A549 (cell line): ENCODE results near the gene CCT3. TPM values are rescaled to one million over a fixed set of nuclear protein-coding genes. Genes with fewer than 3 reads are reported as not detected.

Experiments
- ATAC-seq, 2 experiments: fragments of 200-7000 bp in 1 of 2; fragments of >200 bp in 1 of 2; cut with Nextera tagmentation in 1 of 2; cut with Tn5 transposase in 1 of 2; 3 replicates each; pipeline versions ENCODE4 v1.8.0 to v1.9.1; 2018 to 2020; ENCODE audit warnings: mild to moderate bottlenecking in 1 of 2, moderate library complexity in 1 of 2
- CTCF ChIA-PET: fragments of 300-600 bp; sonication (Branson Sonifier 250); formaldehyde crosslinking; extraction: SDS; loops from one replicate; lab custom pipeline; 2021; ENCODE audit warnings: antibody characterized with exemption, inconsistent platforms; lab: Yijun Ruan, JAX
- POLR2A ChIA-PET: fragments of 350-600 bp; formaldehyde crosslinking; extraction: SDS; loops from one replicate; lab custom pipeline; 2021; ENCODE audit warnings: antibody characterized with exemption, inconsistent platforms; lab: Yijun Ruan, JAX
- DNase-seq, 2 experiments: peaks; one replicate each; pipeline versions ENCODE4 v3.0.0 to v3.0.0-alpha.2; 2011 to 2016; ENCODE audit warnings: low read depth in 1 of 2, low spot score in 1 of 2
- FAIRE-seq: peaks from 2 replicates; lab custom pipeline; 2011; peaks lifted over from hg19 to GRCh38; lab: Jason Lieb, UNC
- H3K27ac ChIP-seq, 2 experiments: fragments of >200 bp; sonication (Bioruptor Twin); formaldehyde crosslinking; 3 replicates each; pipeline ENCODE4 v1.5.1; 2016 to 2017
- H3K4me1 ChIP-seq: fragments of >200 bp; sonication (Bioruptor Twin); formaldehyde crosslinking; 3 replicates; pipeline ENCODE4 v1.6.1; 2016
- H3K4me2 ChIP-seq: fragments of >200 bp; sonication (Bioruptor Twin); formaldehyde crosslinking; 3 replicates; pipeline ENCODE4 v1.6.1; 2016
- H3K4me3 ChIP-seq: fragments of >200 bp; sonication (Bioruptor Twin); formaldehyde crosslinking; 3 replicates; pipeline ENCODE4 v1.5.1; 2016
- H3K9me3 ChIP-seq: fragments of >200 bp; sonication (Bioruptor Twin); formaldehyde crosslinking; 3 replicates; pipeline ENCODE4 v1.6.1; 2016
- CBX2 ChIP-seq: fragments of 200-600 bp; sonication (generic); IDR thresholded peaks from 2 replicates; pipeline ENCODE4 v1.6.1; 2016; ENCODE audit warnings: low read depth, mild to moderate bottlenecking, borderline replicate concordance
- CBX8 ChIP-seq: fragments of 200-600 bp; sonication (generic); IDR thresholded peaks from 2 replicates; pipeline ENCODE4 v1.6.1; 2016
- EHF ChIP-seq: fragments of 250-450 bp; sonication (Bioruptor Pico); IDR thresholded peaks from 2 replicates; pipeline ENCODE4 v1.5.0; 2020; ENCODE audit warnings: mild to moderate bottlenecking
- EHMT2 ChIP-seq: fragments of 200-600 bp; sonication (generic); IDR thresholded peaks from 2 replicates; pipeline ENCODE4 v1.6.1; 2016; ENCODE audit warnings: antibody characterized with exemption, low read depth, mild to moderate bottlenecking, moderate library complexity
- FOSL2 ChIP-seq, 2 experiments: fragments of 450-650 bp in 1 of 2; fragments of >200 bp in 1 of 2; sonication (Bioruptor Twin) in 1 of 2; formaldehyde crosslinking; IDR thresholded peaks; 2 replicates each; pipeline versions ENCODE4 v1.5.0 to v1.6.1; 2016 to 2020; ENCODE audit warnings: mild to moderate bottlenecking in 1 of 2, moderate library complexity in 1 of 2
- GATA3 ChIP-seq: IDR thresholded peaks from 2 replicates; pipeline ENCODE4 v1.6.1; 2012; ENCODE audit warnings: borderline replicate concordance
- HEYL ChIP-seq: fragments of 250-450 bp; sonication (Bioruptor Pico); IDR thresholded peaks from 2 replicates; pipeline ENCODE4 v1.8.0; 2021; ENCODE audit warnings: mild to moderate bottlenecking, moderate library complexity
- HOXA7 ChIP-seq: fragments of 250-450 bp; sonication (Bioruptor Pico); IDR thresholded peaks from 2 replicates; pipeline ENCODE4 v1.5.0; 2020; ENCODE audit warnings: mild to moderate bottlenecking, moderate library complexity
- HOXB5 ChIP-seq: fragments of 250-450 bp; sonication (Bioruptor Pico); IDR thresholded peaks from 2 replicates; pipeline ENCODE4 v1.5.0; 2020; ENCODE audit warnings: mild to moderate bottlenecking, moderate library complexity
- JUN ChIP-seq, 2 experiments: fragments of >200 bp; sonication (Bioruptor Twin); formaldehyde crosslinking; IDR thresholded peaks; 2 replicates in 1 of 2; 3 replicates in 1 of 2; pipeline ENCODE4 v1.6.1; 2016 to 2017
- JUNB ChIP-seq: fragments of >200 bp; sonication (Bioruptor Twin); formaldehyde crosslinking; IDR thresholded peaks from 2 replicates; pipeline ENCODE4 v1.6.1; 2016
- KDM1A ChIP-seq: fragments of 200-600 bp; sonication (generic); IDR thresholded peaks from 2 replicates; pipeline ENCODE4 v1.6.1; 2016; ENCODE audit warnings: low read depth, mild to moderate bottlenecking
- MAZ ChIP-seq: fragments of 150-350 bp; IDR thresholded peaks from 2 replicates; pipeline ENCODE4 v1.6.1; 2014; ENCODE audit warnings: antibody characterized with exemption, low read depth, low read length, borderline replicate concordance
- PHF8 ChIP-seq: fragments of 200-600 bp; sonication (generic); IDR thresholded peaks from 2 replicates; pipeline ENCODE4 v1.6.1; 2016; ENCODE audit warnings: low read depth, mild to moderate bottlenecking, antibody characterized with exemption, moderate library complexity, borderline replicate concordance
- POLR2AphosphoS2 ChIP-seq: conservative IDR thresholded peaks from 2 replicates; pipeline ENCODE4 v1.6.1; 2012; ENCODE audit warnings: low read length, improper control_type of control experiment, inconsistent platforms
- RAD21 ChIP-seq, 2 experiments: fragments of >200 bp in 1 of 2; sonication (Bioruptor Twin) in 1 of 2; formaldehyde crosslinking in 1 of 2; IDR thresholded peaks in 1 of 2; conservative IDR thresholded peaks in 1 of 2; 2 replicates in 1 of 2; 3 replicates in 1 of 2; pipeline ENCODE4 v1.6.1; 2012 to 2018; ENCODE audit warnings: inconsistent platforms in 1 of 2
- RARB ChIP-seq: fragments of 250-450 bp; sonication (Bioruptor Pico); IDR thresholded peaks from 2 replicates; pipeline ENCODE4 v1.8.0; 2021; ENCODE audit warnings: mild to moderate bottlenecking, moderate library complexity
- RCOR1 ChIP-seq: fragments of 150-350 bp; IDR thresholded peaks from 2 replicates; pipeline ENCODE4 v1.6.1; 2014; ENCODE audit warnings: antibody characterized with exemption, low read length, low read depth
- RFX5 ChIP-seq: fragments of 450-650 bp; IDR thresholded peaks from 2 replicates; pipeline ENCODE4 v1.7.1; 2014; ENCODE audit warnings: antibody characterized with exemption, mild to moderate bottlenecking, moderate library complexity
- RNF2 ChIP-seq: fragments of 200-600 bp; sonication (generic); IDR thresholded peaks from 2 replicates; pipeline ENCODE4 v1.6.1; 2016; ENCODE audit warnings: low read depth, mild to moderate bottlenecking, antibody characterized with exemption, moderate library complexity, borderline replicate concordance
- SMC3 ChIP-seq: fragments of >200 bp; sonication (Bioruptor Twin); formaldehyde crosslinking; IDR thresholded peaks from 3 replicates; pipeline ENCODE4 v1.6.1; 2018; ENCODE audit warnings: inconsistent platforms
- SREBF2 ChIP-seq: fragments of 450-650 bp; IDR thresholded peaks from 2 replicates; pipeline ENCODE4 v1.6.1; 2014; ENCODE audit warnings: mild to moderate bottlenecking, moderate library complexity
- TFCP2L1 ChIP-seq: fragments of 250-450 bp; sonication (Bioruptor Pico); IDR thresholded peaks from 2 replicates; pipeline ENCODE4 v1.5.0; 2021; ENCODE audit warnings: mild to moderate bottlenecking
- TP53 ChIP-seq: fragments of 250-450 bp; sonication (Bioruptor Pico); IDR thresholded peaks from 2 replicates; pipeline ENCODE4 v1.5.0; 2021; ENCODE audit warnings: mild to moderate bottlenecking, moderate library complexity
- ZFP36 ChIP-seq: fragments of 450-650 bp; IDR thresholded peaks from 2 replicates; pipeline ENCODE4 v1.6.1; 2014; ENCODE audit warnings: borderline replicate concordance; ENCODE audit not compliant: partially characterized antibody
- WGBS: methylation state at CpG from one replicate; pipeline ENCODE4 v1.1.6; 2017; ENCODE audit errors: missing lambda C conversion rate; 5-methylcytosine and 5-hydroxymethylcytosine counted together
- polyA plus RNA-seq, 4 experiments: library from polyadenylated mRNA; depleted of rRNA in 3 of 4; stranded (reverse); fragments of >200 nt; fragmentation: RNase III in 1 of 4; extraction: RNeasy Plus Mini Kit Qiagen cat#74134 plus additional on column Dnase treatment in 1 of 4; gene quantifications; 2 replicates in 3 of 4; 3 replicates in 1 of 4; pipeline ENCODE4 v1.2.3, GENCODE V29; 2011 to 2017
- TF ChIP-seq, protein P1 (sequence below): IDR thresholded peaks from 2 replicates; pipeline ENCODE4 v1.6.1; 2012
- TF ChIP-seq, protein P2 (sequence below): fragments of 250-450 bp; sonication (Bioruptor Pico); IDR thresholded peaks from 2 replicates; pipeline ENCODE4 v1.5.0; 2021; ENCODE audit warnings: mild to moderate bottlenecking, moderate library complexity, borderline replicate concordance

Gene CCT3
- polyA plus RNA-seq, 2 of the 4 experiments (the other 2 are of a cell fraction) = 528 to 824 TPM

DNA sequence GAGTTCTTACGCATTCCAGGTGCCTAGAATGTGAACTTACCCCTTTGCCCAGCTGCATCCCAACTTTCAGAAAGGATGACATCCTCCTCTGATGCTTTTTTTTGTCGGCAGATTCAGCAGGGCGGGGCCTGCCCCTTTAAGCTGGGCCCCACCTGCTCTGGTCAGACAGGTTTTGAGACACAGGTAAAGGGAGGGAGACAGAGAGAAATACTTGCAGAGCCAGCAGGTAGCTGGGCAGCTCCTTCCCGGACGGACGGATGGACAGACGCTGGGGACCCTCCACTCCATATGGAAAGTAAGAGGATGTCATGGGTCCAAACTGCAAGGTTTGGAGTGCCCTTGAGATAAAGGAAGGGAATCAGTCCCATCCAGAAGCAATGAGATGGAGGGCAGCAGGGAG lies 54.0 kb downstream of the CCT3 start, which contains the start of gene TMEM79:
TMEM79 (plus strand) TSS at position 214 of the 400 bp plus-strand sequence. CDS start 902 bp downstream, outside the sequence.
- no peaks in the 10 kb centered on the region for H3K9me3 ChIP-seq
- POLR2A ChIA-PET = interaction anchor here (2.5 to 2.6 kb wide), 2 partner anchors 11 to 71 kb away, joined by 12 to 16 read pairs; partner anchors contain the start of genes GLMP and PMF1
- TF ChIP-seq POLR2AphosphoS2 (no peak), SREBF2 (no peak), TP53 (CRISPR knock-in tag) (no peak), RARB (CRISPR knock-in tag) (no peak), HOXB5 (CRISPR knock-in tag) (no peak), FOSL2 (IDR thresholded peaks at IDR 0.05) (no peak), FOSL2 (CRISPR knock-in tag; IDR thresholded peaks at IDR 0.05) (no peak)
- TF ChIP-seq, protein P1, sequence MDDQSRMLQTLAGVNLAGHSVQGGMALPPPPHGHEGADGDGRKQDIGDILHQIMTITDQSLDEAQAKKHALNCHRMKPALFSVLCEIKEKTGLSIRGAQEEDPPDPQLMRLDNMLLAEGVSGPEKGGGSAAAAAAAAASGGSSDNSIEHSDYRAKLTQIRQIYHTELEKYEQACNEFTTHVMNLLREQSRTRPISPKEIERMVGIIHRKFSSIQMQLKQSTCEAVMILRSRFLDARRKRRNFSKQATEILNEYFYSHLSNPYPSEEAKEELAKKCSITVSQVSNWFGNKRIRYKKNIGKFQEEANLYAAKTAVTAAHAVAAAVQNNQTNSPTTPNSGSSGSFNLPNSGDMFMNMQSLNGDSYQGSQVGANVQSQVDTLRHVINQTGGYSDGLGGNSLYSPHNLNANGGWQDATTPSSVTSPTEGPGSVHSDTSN = no peak
- FAIRE-seq = no peak
- DNase-seq = no peak
- WGBS = 83% methylated on average over 7 of the region's 7 CpGs
- ATAC-seq = no peak
- peak within 1 kb of the TSS; percentile 90 to 95 for H3K27ac ChIP-seq
- CTCF ChIA-PET = interaction anchor here (0.9 to 3.1 kb wide), 6 partner anchors 10 to 194 kb away, joined by 3 to 9 read pairs (median 6); no protein-coding TSS in a partner anchor
- peaks cover 21% of the 10 kb centered on the region for H3K4me1 ChIP-seq
- peak within 1 kb of the TSS; percentile 83 for H3K4me3 ChIP-seq
- peak within 1 kb of the TSS; percentile 98 for H3K4me2 ChIP-seq

DNA sequence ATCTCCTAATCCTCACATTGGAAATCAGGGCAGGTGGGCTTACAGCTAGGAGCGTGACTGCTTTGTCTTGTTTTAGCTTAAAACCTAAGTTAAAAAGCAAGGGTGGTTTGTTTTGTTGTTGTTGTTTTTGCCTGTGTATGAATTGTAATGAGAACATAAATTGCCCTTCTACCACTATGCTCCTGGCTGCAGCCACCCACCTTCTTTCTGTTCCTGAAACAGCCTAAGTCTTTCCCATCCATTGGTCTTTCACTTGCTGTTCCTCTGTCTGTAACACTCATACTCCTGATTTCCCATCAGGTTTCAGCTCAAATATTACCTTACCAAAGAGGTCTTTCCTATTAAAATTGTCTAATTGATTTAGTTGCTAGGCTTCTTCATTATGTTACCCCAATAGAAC lies 54.6 kb downstream of the CCT3 start:
- CTCF ChIA-PET = interaction anchor here (0.6 to 3.1 kb wide), 6 partner anchors 10 to 162 kb away, joined by 3 to 9 read pairs (median 6); no protein-coding TSS in a partner anchor
- FAIRE-seq (no peak), DNase-seq (no peak), ATAC-seq (no peak)
- peaks cover 21% of the 10 kb centered on the region for H3K4me1 ChIP-seq
- no peak for TF ChIP-seq MAZ
- TF ChIP-seq GATA3 = no peak
- no peak for TF ChIP-seq JUN (IDR thresholded peaks at IDR 0.05)
- no peak for TF ChIP-seq EHF
- TF ChIP-seq EHMT2 = no peak
- TF ChIP-seq CBX2 = no peak
- no peak for TF ChIP-seq KDM1A
- no peak for TF ChIP-seq RAD21 (conservative IDR thresholded peaks at IDR 0.05 in 1 of 2, IDR thresholded peaks at IDR 0.05 in 1 of 2)
- no peak for TF ChIP-seq CBX8
- POLR2A ChIA-PET = interaction anchor here (1.5 to 2.6 kb wide), 4 partner anchors 11 to 71 kb away, joined by 6 to 19 read pairs (median 14); partner anchors contain the start of genes CCT3, GLMP, PMF1 and TSACC
- peak overlapping the region; percentile 90 to 95 for H3K27ac ChIP-seq
- H3K9me3 ChIP-seq = no peaks in the 10 kb centered on the region
- H3K4me2 ChIP-seq = peak overlapping the region; percentile 98
- WGBS = 58% methylated on average over 1 of the region's 1 CpG
- peak overlapping the region; percentile 83 for H3K4me3 ChIP-seq

DNA sequence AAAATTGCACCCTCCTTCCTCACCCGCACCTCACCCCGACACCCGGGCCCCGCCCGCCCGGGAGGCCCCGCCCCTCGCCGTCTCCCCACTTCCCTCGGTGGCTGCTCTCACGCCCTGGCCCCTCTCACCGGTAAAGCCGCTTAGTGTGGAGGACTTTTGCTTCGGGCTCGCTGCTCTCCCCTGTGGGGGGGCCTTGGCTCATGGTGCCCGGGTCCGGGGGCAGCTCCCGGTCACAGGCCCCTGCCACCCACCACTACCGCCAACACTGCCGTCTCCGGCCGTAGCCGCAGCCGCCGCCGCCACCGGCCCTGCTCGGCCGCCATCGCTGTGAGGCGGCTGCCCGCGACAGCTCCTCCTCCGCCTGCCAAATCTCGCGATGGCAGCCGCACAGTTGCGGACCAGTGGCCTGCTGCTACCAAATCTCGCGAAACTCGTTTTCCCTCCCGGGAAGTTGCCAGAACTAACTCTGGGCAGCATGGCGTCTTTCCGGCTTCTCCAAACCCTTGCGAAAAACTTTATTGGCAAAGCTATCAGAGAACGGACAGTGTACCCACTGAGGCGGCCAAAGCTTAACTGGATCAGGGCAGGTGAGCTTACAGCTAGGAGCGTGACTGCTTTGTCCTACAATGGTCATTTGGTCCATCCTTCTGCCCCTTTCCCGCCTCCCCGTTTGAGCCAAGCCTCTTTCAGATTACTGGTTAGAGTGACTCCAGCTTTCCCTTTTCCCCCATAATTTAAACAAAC lies 55.4 kb downstream of the CCT3 start, which contains the start of gene SMG5:
SMG5 (minus strand) TSS at position 347 of the 744 bp plus-strand sequence; CDS start at position 202, 145 bp downstream.
- FAIRE-seq = no peak
- Histone ChIP-seq H3K4me1 (peaks cover 21% of the 10 kb centered on the region), H3K9me3 (no peaks in the 10 kb centered on the region), H3K27ac (peak within 1 kb of the TSS; percentile 90 to 95), H3K4me3 (peak within 1 kb of the TSS; percentile 83), H3K4me2 (peak within 1 kb of the TSS; percentile 100)
- ChIA-PET CTCF (interaction anchor here (1.0 to 3.1 kb wide), 6 partner anchors 10 to 163 kb away, joined by 3 to 9 read pairs (median 4); no protein-coding TSS in a partner anchor), POLR2A (interaction anchor here (0.5 to 2.6 kb wide), 11 partner anchors 11 to 169 kb away, joined by 3 to 19 read pairs (median 5); partner anchors contain the start of genes CCT3, GLMP, PMF1 and TSACC)
- peak; percentile 92 to 98 for DNase-seq
- WGBS = 4% methylated on average over 13 of the region's 50 CpGs
- peak; percentile 89 to 97 for ATAC-seq
- no peak for TF ChIP-seq SMC3
- no peak for TF ChIP-seq ZFP36
- no peak for TF ChIP-seq RNF2
- TF ChIP-seq RCOR1 = no peak
- no peak for TF ChIP-seq CBX8
- TF ChIP-seq TFCP2L1 (CRISPR knock-in tag) = peak; percentile 85; the same call in 1 of the 2 replicates
- TF ChIP-seq RFX5 = no peak
- peak; percentile 84 for TF ChIP-seq GATA3
- TF ChIP-seq HEYL (CRISPR knock-in tag) = no peak
- TF ChIP-seq KDM1A = no peak
- no peak for TF ChIP-seq JUNB
- TF ChIP-seq HOXA7 = no peak
- TF ChIP-seq, protein P2, sequence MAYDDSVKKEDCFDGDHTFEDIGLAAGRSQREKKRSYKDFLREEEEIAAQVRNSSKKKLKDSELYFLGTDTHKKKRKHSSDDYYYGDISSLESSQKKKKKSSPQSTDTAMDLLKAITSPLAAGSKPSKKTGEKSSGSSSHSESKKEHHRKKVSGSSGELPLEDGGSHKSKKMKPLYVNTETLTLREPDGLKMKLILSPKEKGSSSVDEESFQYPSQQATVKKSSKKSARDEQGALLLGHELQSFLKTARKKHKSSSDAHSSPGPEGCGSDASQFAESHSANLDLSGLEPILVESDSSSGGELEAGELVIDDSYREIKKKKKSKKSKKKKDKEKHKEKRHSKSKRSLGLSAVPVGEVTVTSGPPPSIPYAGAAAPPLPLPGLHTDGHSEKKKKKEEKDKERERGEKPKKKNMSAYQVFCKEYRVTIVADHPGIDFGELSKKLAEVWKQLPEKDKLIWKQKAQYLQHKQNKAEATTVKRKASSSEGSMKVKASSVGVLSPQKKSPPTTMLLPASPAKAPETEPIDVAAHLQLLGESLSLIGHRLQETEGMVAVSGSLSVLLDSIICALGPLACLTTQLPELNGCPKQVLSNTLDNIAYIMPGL = no peak
- peak; percentile 98 for TF ChIP-seq PHF8
